ENCODE data around the gene THSD4.
"Not testable (repeated sequence)": the region's sequence is repeated elsewhere in the genome, so short reads cannot be mapped to it uniquely, and the experiment has no call there.

THSD4 gene

DNA sequence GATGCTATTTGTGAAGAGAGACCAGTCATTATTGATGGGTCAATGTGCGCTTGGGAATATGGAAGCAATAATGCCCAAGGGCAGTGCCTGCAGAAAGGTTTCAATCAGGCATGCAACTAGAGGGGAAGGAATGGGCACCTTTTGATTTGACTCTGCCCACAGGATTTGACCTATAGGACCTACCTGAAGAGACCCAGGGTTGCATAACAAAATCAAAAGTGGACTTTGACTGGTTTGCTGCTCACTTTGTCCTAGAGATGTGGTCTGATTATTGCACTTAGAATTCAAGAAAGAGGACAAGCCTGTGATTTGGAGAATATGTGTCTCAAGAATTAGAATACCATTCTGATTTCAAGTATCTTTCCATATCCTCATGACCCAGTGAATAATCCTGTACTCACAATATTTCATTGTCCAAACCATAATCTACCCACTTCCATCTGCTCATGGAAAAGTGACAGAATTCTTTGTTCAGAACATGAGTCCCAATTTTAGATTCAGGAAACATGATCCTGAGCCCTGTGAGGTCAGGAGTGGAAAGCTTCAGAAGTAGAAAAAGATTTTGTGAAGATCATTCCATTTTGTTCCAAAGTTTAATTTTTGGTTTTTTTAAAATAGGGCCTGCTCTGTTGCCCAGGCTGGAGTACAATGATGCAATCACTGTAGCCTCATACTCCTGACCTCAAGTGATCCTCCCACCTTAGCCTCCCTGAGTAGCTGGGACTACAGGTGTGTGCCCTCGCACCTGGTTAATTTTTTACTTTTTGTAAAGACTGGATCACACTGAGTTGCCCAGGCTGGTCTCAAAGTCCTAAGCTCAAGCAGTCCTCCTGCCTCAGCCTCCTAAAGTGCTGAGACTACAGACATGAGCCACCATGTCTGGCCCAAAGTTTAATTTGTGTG is 543.8 kb downstream of the THSD4 start:
- no peak for DNase-seq (ENCODE audit: low read depth)

DNA sequence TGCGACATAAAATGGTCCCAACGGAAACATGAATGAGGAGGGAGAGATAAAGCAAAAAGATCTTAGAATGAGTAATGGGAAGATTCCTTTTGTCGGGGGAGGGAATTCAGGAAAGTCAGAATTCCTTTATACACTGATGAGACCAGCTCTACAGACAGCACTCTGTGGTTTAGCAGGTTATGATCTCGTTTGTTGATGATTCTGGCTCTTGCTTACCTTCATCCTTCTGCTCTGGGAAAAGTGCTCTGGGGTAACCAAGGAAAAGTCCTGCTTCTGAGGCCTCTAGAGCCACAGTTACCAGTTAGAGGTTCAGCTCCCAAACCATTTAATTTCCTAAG is 544.4 kb downstream of the THSD4 start:
- DNase-seq (ENCODE audit: low read depth), result no peak

DNA sequence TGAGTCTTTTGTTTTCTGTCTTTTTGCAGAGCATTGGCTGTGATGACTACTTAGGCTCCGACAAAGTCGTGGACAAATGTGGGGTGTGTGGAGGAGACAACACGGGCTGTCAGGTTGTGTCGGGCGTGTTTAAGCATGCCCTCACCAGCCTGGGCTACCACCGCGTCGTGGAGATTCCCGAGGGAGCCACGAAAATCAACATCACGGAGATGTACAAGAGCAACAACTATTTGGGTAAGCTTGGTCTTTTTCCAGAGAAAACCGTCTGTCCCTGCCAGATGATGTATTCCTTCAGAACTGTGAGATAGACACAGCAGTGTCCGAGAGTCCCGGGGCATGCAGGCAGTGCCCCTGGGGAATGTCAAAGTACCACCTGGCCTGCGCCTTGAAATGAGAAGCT is 545.2 kb downstream of the THSD4 start:
- no peak for DNase-seq (ENCODE audit: low read depth)

DNA sequence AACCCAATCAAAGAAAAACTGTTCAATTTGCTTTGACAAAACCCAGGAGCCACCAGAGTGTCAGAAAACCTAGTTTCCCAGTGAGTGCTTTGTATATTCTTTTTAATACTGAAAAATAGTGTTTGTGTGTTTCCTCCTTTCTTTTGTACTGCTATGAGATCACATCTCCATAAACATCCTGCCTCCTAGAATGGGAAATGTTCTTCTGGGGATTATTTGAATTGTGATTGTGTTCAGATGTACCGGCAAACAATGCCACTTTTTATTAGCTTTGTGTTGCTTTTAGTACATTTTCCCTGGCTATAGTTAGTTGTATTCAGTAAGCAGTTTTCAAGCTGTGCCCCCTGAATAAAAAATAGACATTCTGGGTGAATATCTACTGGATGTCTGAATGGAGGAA is 547.0 kb downstream of the THSD4 start:
- DNase-seq (ENCODE audit: low read depth), result no peak

DNA sequence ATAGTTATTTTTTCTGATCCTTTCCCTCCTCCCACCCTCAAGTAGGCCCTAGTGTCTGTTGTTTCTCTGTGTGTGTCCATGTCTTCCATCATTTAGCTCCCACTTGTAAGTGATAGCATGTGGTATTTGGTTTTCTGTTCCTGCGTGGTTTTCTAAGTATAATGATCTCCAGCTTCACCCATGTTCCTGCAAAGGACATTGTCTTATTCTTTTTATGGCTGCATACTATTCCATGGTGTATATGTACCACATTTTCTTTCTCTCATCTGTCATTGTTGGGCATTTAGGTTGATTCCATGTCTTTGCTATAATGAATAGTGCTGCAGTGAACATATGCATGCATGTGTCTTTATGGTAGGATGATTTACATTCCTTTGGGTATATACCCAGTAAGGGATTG is 549.4 kb downstream of the THSD4 start:
- no peak for DNase-seq (ENCODE audit: low read depth)

DNA sequence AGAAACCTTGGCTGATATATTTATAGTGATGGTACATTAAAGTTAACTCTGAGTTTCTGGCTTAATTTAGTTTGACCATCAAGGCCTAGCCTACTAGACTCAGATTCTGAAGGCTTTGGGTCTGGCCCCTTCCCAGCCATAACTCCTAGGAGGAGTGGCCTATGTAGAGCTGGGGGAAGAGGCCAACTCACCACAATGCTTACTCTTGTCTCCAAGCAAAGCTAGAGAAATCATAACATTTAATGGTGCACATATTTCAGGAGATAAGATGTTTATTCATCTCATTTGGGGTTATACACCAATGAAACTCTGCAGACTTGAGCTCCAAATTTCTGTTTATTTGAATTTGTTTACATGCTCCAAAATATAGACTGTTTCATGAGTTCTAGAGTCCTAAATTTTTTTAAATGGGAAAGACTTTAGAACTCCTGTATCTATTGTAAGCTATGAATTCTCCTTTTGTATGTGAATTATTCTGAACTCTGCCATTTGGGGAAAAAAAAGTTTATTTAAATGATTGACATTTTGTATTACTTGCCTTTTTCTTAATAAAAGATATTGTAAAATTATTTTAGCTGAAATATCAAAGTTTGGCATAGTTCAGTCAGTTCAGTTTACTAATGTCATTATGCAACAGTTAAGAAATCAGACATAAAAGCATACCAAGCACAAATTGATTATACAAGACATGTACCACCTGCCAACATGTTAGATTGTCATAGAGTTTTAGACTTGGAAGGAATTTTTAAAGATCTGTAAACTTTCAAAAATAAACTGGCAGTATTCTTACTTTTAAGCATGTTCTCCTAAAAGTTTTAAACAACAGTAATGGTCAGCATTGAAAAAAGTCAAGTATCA is 551.7 kb downstream of the THSD4 start:
- no peak for DNase-seq (ENCODE audit: low read depth)

DNA sequence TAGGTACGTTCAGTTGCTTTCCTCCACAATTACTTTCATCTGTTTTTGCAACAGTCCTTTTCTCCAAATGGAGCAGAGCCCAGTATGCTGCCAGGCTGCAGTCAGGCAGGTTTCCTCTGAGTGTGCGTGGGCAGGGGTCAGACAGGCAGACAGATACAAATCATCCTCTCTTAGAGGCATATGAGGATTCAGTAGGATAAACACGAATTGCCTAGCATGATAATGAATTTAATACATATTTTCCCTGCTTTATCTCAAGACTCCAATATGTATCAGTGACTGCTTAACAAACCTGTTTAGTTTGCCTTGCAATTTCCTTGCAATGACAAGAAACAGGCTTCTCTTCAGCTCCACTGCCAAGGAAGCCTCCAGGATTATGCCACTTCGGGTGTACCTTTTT is 554.4 kb downstream of the THSD4 start:
- DNase-seq (ENCODE audit: low read depth), result no peak

DNA sequence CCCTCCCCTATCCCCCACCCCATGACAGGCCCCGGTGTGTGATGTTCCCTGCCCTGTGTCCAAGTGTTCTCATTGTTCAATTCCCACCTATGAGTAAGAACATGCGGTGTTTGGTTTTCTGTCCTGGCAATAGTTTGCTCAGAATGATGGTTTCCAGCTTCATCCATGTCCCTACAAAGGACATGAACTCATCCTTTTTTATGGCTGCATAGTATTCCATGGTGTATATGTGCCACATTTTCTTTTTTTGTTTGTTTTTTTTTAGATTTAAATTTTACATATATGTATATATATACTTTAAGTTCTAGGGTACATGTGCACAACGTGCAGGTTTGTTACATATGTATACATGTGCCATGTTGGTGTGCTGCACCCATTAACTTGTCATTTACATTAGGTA is 555.0 kb downstream of the THSD4 start:
- DNase-seq (ENCODE audit: low read depth), result not testable (repeated sequence)

DNA sequence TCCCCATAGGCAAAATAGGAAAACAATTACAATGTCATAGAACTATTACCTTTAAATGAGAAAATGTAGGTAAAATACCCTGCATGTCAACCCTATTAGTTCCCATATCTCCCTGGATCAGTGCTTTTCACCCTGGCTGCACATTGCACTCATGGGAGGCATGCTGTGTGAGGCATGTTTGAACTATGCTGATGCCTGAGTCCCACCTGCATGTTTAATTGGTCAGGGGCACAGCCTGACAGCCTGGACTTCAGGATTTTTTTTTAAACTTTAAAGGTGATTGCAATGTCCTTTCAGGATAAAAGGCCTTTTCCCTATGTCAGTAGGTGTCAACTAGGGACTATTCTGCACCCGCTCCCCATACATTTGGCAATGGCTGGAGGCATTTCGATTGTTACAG is 559.1 kb downstream of the THSD4 start:
- DNase-seq (ENCODE audit: low read depth), result no peak

DNA sequence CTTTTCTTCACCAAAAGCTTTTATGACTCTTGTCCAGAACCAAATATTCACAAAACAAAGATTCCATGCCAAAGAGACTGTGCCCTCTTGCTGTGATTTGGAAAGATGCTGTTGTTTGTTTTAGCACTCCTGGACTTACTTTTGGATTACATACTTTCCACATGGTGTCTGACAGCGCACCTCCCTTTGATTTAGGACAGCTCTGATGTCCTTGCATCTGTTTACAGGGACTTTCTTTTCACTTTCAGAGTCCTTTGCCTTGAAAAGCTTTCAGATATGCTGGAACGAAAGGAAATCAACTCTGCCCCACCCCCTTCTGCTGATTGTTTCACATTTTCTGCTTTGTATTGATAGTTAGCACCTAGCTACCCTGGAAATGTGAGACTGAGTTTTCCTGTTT is 562.1 kb downstream of the THSD4 start:
- DNase-seq (ENCODE audit: low read depth), result no peak

DNA sequence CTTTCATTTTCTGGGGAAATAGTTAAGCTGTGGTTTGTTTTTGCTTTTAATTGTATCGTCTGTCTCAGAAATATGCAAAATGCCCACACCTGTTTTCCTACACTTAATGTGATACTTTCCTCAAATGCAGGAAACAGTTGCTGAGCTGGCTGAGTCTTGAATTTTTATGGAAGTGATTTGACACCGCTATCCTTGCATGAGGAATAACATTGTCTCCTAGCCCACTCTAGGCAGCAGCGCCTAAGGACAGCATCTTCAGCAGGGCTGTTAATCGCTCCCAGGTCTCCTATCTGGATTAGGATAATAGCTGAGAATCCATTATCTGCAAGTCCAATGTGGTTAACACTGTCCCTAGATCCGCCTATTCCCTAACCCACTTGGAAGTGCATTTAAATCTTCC is 562.5 kb downstream of the THSD4 start:
- DNase-seq (ENCODE audit: low read depth), result no peak

DNA sequence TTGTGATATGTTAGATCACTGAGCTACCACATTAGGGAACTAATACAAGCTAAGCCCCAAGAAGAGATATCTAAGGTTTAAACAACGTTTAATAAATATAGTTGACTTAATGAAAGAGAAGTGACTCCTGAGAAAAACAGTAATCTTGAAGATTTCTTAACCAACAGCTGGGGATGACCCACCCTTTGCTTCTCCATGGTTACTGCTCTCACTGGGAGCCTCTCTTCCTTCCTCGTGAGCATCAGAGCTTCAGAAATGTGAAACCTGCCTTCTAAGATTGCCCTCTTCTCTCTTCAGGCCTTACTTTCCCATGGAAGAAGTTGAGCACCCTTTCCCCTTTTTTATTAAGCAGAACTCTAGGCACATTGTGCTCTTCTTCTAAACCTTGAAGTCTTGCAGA is 562.9 kb downstream of the THSD4 start:
- no peak for DNase-seq (ENCODE audit: low read depth)

DNA sequence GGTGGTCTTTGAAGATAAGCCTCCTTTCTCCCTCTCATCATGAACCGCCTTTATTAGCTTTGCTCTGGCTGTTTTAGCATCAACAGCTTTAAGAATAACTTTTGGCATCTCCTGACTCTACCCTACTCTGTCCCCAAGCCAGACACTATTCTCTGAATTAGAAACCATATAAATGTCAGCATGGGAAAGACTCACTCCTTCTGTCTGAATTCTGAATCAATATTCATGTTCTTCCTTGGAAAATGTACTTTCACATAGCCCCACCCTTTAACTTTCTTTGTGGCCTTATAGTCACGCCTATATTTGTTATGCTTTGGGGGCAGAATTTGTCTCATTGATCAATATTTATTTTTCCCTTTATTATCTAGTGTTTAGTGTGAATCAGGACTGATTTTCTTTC is 563.3 kb downstream of the THSD4 start:
- DNase-seq (ENCODE audit: low read depth), result no peak

DNA sequence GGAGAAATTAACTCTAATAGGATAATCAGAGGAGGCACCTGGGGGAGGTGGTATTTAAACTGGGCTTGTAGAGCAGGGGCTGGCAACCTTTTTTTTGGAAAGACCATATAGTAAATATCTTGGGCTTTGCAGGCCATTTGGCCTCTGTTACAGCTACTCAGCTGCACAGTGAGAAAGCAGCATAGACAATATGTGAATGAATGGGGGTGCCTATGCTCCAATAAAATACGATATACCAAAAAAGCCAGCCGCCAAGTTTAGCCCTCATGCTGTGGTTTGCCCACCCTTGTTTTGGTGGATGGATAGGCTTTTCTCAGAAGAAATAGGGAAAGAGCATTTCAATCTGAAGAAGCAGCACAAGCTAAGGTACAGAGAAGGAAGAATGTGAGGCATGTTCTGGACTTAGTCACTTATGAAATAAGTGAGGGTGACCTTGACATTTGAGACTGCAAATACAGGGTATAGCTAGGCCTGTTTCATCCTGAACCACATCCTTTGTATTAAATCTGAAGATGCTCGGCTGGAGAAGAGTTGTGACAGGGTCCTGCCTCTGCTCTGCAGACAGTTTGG is 564.0 kb downstream of the THSD4 start:
- DNase-seq (ENCODE audit: low read depth), result no peak

DNA sequence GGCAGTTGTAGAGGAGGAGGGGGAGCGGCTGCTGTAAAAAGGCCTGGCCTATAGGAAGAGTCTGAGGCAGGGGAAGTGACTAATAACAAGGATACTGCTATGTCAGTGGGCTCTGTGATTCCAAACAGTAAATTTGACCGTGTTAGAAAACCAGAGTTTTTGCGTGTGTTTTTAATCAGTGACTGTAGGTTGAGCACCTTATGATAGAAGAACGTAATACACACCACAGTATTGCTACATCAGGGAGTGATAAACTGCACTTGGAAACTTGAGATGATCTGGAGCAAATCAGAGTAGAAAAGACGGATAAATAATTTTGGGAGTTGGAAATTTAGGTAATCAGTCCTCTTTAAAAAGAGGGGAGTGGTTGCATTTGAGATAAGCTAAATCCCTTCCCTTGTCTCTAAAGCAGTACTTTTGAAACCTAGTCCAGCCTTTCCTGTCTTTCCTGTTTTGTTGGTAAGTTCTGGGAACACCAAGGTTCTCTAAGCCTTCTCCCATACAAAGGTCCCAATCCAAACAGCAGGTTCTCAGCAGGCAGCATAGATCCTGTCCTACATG is 564.6 kb downstream of the THSD4 start:
- peak; percentile 69 for DNase-seq (ENCODE audit: low read depth)

DNA sequence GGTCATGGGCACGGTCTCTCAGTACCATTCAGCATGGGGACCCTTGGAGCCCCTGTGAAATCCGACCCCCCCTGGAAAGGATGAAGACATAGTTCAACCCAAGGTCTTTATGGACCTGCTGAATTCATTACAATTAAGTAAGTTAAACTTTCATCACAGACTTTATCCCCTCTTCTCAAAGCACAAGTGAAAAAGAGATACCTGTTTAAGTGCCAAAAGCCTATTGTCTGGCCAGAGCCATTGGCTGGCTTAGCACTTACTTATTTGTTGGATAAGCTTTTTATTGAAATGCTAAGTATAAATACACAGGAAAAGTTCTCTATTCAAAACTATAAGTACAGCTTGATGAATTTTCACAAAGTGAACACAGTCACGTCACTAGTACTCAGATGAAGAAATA is 566.7 kb downstream of the THSD4 start:
- DNase-seq (ENCODE audit: low read depth), result no peak

DNA sequence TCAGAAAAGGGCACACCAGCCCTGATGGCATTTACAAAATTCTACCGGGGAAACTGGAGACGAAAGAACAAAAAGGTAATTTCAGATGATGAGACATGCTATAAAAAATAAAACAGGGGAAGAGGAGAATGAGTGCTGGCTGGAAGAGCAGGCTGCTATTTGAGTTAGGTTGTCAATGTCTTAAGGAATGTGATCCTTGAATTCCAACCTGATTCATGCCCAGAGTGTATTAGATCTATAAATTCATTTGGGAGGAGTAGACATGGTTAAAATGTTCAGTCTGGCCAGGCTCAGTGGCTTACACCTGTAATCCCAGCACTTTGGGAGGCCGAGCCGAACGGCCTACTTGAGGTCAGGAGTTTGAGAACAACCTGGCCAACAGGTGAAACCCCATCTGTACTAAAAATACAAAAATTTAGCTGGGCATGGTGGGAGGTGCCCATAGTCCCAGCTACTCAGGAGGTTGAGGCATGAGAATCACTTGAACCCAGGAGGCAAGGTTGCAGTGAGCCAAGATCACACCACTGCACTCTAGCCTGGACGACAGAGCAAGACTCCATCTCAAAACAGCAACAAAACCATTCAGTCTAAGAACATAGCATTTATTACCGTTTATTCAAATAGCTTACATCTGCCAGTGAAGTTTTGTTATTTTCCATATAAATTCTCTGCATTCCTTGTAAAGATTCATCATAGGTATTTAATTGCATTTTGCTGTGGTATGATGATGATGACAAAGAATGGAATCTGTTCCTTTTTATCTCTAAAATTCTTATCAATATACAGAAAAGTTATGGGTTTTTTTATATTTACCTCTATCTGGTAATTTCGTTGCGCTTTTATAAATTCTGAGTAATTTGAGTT is 568.4 kb downstream of the THSD4 start:
- peak; percentile 51 for DNase-seq (ENCODE audit: low read depth)

DNA sequence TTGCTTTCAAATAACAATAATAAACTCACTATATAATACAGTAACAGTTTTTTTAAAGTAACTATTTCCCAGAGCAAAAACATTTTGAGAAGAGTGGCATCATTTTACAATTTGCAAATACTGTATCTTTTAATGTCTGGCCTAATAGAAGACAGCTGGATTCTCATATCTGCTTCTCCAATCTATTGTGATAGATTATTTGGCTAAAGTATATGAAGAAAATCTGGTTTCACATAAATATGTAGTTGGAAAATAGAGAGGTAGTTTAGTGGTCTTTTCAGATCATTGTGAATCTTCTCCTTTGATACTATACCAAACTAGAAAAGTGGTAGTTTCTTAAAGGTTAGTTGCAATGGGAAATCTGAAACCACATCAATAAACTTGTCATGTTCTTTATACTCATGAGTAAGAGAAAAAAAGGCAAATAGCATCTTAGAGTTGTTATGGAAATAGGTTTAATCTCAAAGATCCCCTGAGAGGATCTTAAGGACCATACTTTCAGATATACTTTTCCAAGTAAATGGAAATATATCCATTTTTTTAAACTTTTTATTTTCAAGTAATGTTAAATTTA is 570.2 kb downstream of the THSD4 start:
- no peak for DNase-seq (ENCODE audit: low read depth)

DNA sequence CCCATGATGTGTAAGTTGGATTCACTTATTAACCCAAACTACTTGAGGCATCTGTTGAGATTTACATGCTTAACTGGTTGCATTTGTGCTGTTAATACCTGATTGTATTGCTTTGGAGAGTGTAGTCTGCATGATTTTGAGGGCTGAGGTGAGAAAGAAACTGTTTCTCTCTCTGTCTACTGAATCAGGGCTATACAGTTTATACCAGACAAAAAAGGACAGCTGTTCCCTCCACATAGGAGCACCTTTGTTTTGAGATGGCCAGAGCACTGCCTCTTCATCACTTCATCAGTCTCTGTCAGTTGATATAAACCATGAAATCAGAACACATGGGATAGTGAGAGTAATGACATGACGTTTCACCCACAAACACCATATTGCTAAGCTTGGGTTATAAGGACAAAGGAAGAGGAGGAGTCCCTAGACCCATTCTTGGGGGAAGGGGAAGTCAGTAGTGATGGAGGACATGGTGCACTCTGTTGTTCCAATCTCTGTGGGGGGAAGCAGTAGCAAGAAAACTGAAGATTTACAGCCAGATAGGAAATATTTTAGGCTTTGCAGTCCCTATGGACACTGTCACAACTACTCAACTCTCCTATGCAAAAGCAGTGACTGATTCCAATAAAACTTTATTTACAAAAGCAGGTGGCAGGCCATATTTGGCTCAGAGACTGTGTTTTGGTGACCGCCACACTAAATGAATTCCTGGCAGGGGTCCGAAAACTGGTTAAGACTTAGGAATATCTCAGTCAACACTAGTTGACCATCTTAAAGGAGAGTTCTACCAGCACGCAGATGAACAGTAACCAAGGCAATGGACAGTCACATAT is 571.2 kb downstream of the THSD4 start:
- DNase-seq (ENCODE audit: low read depth), result no peak

DNA sequence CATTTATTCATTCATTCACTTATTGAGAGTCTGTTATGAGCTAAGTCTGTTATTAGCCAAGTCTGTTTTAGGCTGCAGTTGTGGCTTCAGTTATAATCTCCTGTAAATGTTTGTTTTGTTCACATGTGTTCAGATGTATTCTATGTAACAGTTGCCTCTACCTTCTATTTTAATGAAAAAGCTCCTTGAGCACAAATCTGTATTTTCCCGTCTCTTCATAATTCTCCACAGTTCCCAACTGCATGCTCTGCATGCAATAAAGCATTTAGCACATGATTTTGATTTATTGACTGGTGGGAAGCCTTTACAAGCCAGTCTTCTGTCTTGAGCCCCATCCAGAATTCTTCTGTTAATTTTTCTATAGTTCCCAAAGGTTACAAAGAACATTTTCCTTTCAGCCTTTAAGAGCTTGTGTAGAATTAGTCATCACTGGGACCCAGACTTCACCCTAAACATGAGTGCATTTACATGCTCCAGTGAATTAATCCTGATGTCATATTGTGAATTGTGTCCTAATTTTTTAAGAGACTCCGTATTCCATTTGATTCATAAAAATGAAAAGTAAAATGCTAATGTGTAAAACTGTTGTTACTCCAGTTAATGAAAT is 572.7 kb downstream of the THSD4 start:
- DNase-seq (ENCODE audit: low read depth), result no peak

All from HS-5 (cell line).